Mesodermal cell (in vitro differentiated cells): Measurements from ENCODE around the gene THSD7B.

ENCODE experiments used
- H3K27ac ChIP-seq: 2 replicates; pipeline ENCODE4 v1.7.0; 2013; ENCODE audit warnings: mild to moderate bottlenecking, low read depth, low read length, moderate library complexity; ENCODE audit not compliant: severe bottlenecking
- H3K36me3 ChIP-seq: 2 replicates; pipeline ENCODE4 v1.7.1; 2013; ENCODE audit warnings: mild to moderate bottlenecking, low read length, moderate library complexity; ENCODE audit not compliant: control insufficient read depth, insufficient read depth
- H3K4me1 ChIP-seq: one replicate; pipeline ENCODE4 v1.7.1; 2013; ENCODE audit warnings: mild to moderate bottlenecking, low read length; ENCODE audit not compliant: insufficient read depth, control insufficient read depth, poor library complexity, severe bottlenecking
- H3K4me3 ChIP-seq: 2 replicates; pipeline ENCODE4 v1.7.0; 2013; ENCODE audit warnings: low read length, control low read depth, mild to moderate bottlenecking; ENCODE audit not compliant: insufficient read depth, poor library complexity, severe bottlenecking; ENCODE audit errors: extremely low read depth
- H3K9me3 ChIP-seq: 2 replicates; pipeline ENCODE4 v1.7.1; 2013; ENCODE audit warnings: mild to moderate bottlenecking, low read length, moderate library complexity; ENCODE audit not compliant: control insufficient read depth
- WGBS, 2 experiments: methylation state at CpG; one replicate each; pipeline ENCODE4 v1.1.5; 2013; ENCODE audit warnings: missing lambda C conversion rate in 2 of 2; ENCODE audit not compliant: insufficient coverage in 2 of 2; 5-methylcytosine and 5-hydroxymethylcytosine counted together

Gene THSD7B

DNA sequence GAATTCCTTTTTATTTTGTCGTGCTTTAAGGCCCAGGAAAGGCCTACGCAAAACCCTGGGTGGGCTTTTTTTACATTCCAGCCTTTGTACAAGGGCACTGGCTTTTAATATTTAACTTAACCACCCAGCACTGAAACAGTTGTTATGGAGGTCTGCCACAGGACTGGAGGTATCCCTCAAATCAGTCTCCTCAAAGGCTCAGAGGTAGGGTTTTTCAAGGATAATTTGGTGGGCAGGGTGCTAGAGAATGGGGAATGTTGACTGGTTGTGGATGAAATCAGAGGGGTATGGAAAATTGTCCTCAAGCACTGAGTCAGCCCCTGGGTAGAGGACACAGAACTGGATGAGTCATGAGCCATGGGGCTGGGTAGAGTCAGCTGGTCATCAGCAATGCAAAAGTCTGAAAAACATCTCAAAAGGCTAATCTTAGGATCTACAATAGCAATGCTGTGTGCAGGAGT lies 443.1 kb downstream of the THSD7B start:
- no CpG with 5 or more reads among the region's 2 CpGs for WGBS, 2 experiments
- Histone ChIP-seq H3K36me3 (no peaks in the 10 kb centered on the region), H3K4me3 (no peak overlapping the region), H3K9me3 (no peaks in the 10 kb centered on the region), H3K4me1 (no peaks in the 10 kb centered on the region), H3K27ac (peak overlapping the region; percentile 80)

DNA sequence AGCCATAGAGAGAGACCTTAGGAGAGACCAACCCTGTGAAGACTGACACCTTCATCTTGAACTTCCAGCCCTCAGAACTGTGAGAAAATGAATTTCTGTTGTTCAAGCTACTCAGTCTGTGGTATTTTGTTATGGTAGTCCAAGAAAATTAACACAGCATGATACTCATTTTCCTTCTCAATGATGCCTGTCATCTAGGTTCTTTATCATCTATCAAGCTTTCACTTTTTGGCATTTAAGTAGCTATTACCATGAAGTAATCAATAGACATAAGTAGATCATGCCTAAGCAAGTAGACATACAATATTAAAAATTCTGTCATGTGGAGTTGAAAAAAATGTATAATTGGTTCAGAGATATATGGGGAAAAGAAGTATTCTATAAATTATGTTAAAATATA lies 444.7 kb downstream of the THSD7B start:
- no peaks in the 10 kb centered on the region for H3K36me3 ChIP-seq
- no peak overlapping the region for H3K27ac ChIP-seq

DNA sequence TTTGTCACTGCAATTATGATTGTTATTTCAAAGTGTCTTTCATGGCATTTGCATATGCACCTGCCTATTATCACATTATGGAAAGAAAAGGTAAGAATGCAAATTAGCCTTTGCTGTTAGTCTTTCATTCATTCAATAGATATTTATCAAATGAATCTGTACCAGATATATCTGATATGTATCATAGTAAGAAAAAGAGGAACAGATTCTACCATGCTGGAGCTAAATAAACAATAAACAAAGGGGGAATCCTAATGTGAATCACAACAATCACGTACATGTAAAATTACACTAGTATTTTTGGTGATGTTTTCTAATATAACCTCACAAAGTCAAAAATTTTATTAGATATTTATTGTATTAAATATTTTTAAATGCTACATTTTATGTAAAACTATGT lies 446.4 kb downstream of the THSD7B start:
- Histone ChIP-seq H3K27ac (no peak overlapping the region), H3K9me3 (no peaks in the 10 kb centered on the region), H3K4me1 (no peaks in the 10 kb centered on the region), H3K36me3 (no peaks in the 10 kb centered on the region), H3K4me3 (no peak overlapping the region)
- no CpG with 5 or more reads among the region's 1 CpG for WGBS, 2 experiments

More for the DNA sequence above, 444.7 kb downstream of the THSD7B start:
- H3K4me3 ChIP-seq: no peak overlapping the region
- H3K9me3 ChIP-seq: no peaks in the 10 kb centered on the region
- H3K4me1 ChIP-seq: no peaks in the 10 kb centered on the region

DNA sequence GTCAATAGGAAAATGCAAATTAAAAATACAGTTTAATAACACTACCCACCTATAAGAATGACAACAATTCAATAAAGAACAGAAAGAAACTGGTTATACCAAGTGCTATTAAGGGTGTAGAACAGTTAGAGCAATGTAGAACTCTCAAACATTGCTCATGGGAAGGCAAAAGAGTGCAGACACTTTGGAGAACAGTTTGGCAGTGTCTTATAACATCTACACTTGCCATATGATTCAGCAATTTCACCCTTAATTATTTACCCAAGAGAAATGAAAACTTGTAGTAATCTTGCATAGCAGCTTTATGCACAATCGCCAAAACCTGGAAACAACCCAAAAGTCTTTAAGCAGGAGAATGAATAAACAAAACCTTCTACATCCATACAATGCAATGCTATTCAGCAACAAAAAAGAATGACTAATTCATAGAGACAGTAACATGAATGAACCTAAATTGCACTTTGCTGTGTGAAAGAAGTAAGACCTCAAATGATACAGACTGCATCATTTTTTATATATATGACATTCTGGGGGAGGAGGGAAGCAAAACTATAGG lies 455.2 kb downstream of the THSD7B start:
- no peak overlapping the region for H3K27ac ChIP-seq
- 100% methylated on average over 1 of the region's 1 CpG for WGBS, 2 experiments
- no peaks in the 10 kb centered on the region for H3K9me3 ChIP-seq
- H3K4me3 ChIP-seq: no peak overlapping the region
- no peaks in the 10 kb centered on the region for H3K4me1 ChIP-seq
- H3K36me3 ChIP-seq: no peaks in the 10 kb centered on the region

DNA sequence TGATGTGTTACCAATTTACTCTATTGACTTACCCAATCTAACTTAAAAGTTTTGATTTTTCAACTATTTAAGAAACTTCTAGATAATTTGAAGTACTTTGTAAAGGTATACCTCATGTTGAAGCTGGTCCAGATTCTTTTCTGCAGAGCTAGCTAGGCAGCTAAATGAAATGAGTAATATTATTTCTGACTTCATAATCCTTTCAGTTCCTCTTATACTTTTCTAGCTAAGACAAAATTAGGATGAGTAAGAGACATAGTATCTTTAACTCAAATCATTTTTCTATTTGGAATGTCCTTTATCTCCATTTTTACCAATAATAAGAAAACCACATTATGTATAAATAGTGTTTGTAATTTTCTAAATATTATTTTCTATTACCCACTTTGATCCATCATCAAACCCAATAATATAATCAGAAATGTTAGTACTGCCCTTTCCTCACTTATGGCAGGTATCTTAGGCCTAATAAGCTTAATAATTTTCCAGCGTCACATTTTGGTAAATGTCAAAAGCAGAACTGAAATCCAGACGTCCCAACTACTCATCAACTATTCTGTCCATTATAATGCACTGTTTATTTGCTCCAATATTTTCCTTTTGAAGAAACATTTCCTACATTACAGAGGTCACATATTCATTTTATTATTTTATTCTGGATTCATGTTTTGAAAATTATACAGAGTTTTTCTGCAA lies 456.6 kb downstream of the THSD7B start:
- Histone ChIP-seq H3K9me3 (no peaks in the 10 kb centered on the region), H3K4me3 (no peak overlapping the region), H3K36me3 (no peaks in the 10 kb centered on the region), H3K27ac (no peak overlapping the region), H3K4me1 (no peaks in the 10 kb centered on the region)
- 81 to 84% methylated on average over 2 of the region's 2 CpGs for WGBS, 2 experiments

DNA sequence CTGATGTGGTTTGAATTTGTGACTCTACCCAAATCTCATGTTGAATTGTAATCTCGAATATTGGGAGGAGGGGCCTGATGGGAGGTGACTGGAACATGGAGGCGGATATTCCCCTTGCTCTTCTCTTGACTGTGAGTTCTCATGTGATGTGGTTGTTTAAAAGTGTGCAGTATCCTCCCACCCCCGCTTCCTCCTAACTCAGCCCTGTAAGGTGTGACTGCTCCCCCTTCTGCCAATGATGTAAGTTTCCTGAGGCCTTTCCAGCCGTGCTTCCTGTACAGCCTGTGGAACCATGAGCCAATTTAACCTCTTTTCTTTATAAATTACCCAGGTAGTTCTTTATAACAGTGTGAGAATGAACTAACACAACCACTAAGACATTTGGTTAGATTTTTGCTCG lies 458.4 kb downstream of the THSD7B start:
- H3K4me3 ChIP-seq: no peak overlapping the region
- WGBS, 2 experiments: 67% methylated on average over 1 of the region's 5 CpGs; no CpG with 5 or more reads in 1 of the 2 experiments
- no peaks in the 10 kb centered on the region for H3K9me3 ChIP-seq
- no peaks in the 10 kb centered on the region for H3K36me3 ChIP-seq
- no peak overlapping the region for H3K27ac ChIP-seq
- no peaks in the 10 kb centered on the region for H3K4me1 ChIP-seq

DNA sequence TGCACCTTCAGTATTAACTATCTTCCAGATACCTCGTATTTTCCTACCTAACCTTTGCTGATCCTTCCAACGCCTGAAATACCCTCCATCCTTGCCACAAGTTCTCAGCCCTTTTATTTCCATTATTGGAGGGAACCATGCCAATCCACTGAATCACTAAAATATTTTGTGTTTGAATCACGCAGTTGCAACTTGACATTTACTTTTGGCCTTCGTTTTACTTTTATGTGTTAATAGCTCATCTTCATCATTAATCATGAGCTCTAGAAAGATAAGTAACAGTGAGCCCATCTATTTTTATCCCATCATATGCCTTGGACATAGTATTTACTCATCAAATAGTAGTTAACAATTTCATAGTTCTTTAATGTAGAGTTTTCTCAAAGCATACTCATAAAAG lies 463.2 kb downstream of the THSD7B start:
- no peak overlapping the region for H3K4me3 ChIP-seq
- 71 to 86% methylated on average over 2 of the region's 4 CpGs for WGBS, 2 experiments
- no peaks in the 10 kb centered on the region for H3K9me3 ChIP-seq
- H3K36me3 ChIP-seq: no peaks in the 10 kb centered on the region
- H3K4me1 ChIP-seq: no peaks in the 10 kb centered on the region
- no peak overlapping the region for H3K27ac ChIP-seq

DNA sequence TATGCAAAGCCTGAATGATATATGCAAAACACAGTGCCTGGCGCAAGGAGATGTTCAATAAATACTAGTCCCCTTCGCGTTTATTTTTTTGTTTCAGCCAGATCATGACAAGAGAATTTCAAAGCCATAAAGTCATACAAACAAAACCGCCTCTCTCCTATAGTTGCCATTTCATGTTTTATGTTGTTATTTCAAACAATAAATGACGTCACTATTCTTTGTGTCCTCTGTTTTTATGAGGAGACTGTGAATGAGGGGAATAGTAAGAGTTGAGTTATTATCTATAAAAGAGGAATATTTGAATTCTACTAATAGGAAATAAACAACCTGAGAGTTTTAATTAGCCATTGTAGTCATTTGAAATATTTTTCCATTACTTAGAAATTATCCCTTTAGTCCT lies 464.5 kb downstream of the THSD7B start:
- 93% methylated on average over 3 of the region's 5 CpGs; no CpG with 5 or more reads in 1 of the 2 experiments for WGBS, 2 experiments
- no peaks in the 10 kb centered on the region for H3K9me3 ChIP-seq
- H3K4me3 ChIP-seq: no peak overlapping the region
- no peak overlapping the region for H3K27ac ChIP-seq
- H3K4me1 ChIP-seq: no peaks in the 10 kb centered on the region
- no peaks in the 10 kb centered on the region for H3K36me3 ChIP-seq

DNA sequence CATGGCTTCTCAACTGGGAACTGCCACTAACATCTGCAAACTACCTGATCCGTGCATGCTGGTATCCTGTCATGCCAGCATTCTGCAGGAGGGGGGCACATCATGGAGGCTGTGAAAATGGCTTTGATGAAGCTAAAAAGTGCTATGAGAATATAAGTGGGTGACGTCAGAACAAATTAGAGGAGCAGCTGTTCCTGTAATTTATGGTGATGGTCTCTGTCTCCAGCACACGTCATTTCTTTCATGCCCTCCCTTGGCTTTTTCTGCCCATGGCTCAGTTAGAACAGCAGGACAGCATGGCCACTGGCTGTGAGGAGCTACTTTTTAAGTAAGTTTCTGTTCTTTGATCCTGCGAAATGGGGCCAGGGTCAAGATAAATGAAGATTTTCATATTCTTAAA lies 466.3 kb downstream of the THSD7B start:
- H3K4me3 ChIP-seq: no peak overlapping the region
- no peaks in the 10 kb centered on the region for H3K36me3 ChIP-seq
- H3K4me1 ChIP-seq: no peaks in the 10 kb centered on the region
- WGBS, 2 experiments: 55 to 66% methylated on average over 2 to 3 of the region's 4 CpGs
- H3K27ac ChIP-seq: no peak overlapping the region
- no peaks in the 10 kb centered on the region for H3K9me3 ChIP-seq

DNA sequence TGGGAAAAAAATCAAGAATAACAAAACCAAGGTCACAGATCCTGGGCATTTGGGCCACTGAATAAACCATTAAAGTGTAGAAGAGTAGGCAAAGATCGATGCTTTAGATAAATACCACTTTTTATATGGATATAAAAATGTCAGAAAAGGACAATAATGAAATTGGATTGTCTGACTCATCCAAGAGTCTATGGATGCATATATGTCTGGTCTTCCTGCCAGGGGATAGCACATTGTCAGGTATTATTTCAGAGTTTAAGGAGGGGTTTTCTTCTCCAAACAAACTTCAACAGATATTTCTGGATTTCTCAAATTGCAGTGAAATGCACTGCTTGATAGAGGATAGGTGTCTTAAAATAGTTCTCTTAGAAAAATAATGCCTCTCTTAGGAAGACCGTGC lies 466.7 kb downstream of the THSD7B start:
- no peak overlapping the region for H3K27ac ChIP-seq
- H3K9me3 ChIP-seq: no peaks in the 10 kb centered on the region
- H3K4me1 ChIP-seq: no peaks in the 10 kb centered on the region
- no CpG with 5 or more reads among the region's 2 CpGs for WGBS, 2 experiments
- H3K4me3 ChIP-seq: no peak overlapping the region
- H3K36me3 ChIP-seq: no peaks in the 10 kb centered on the region

DNA sequence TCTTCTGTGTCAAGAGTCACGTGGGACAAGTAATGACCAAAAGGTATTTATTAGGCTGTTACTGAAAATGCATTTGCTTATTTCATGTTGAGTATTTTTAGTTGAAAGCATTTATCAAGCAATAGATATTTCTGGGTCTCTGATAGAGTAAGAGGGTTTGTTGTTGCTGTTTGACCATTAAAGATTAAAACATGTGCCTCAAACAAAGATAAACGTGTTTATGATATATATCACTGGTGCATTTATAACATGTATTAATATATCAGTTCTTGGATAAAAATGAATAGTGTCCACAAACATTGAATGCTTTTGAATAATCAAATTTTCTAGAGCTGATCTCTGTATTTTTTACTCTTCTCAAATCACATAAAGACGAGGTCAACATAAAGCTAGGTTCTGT lies 467.7 kb downstream of the THSD7B start:
- H3K9me3 ChIP-seq: no peaks in the 10 kb centered on the region
- no peak overlapping the region for H3K4me3 ChIP-seq
- H3K36me3 ChIP-seq: no peaks in the 10 kb centered on the region
- no peaks in the 10 kb centered on the region for H3K4me1 ChIP-seq
- no peak overlapping the region for H3K27ac ChIP-seq
- WGBS, 2 experiments: 80 to 100% methylated on average over 1 of the region's 3 CpGs
